Endothelial cell of umbilical vein (primary cell): ENCODE measurements around the gene TMEM181. TPM values are rescaled to one million over a fixed set of nuclear protein-coding genes. Genes with fewer than 3 reads are reported as not detected.

Source experiments
- BruUV-seq: library from RNA; stranded (reverse); fragments of 400-500 nt; replicated peaks from 2 replicates; lab custom pipeline; 2021; lab: Mats Ljungman, UMichigan
- CTCF ChIA-PET: fragments of 300-600, 350-600 bp; sonication (Branson Sonifier 250); formaldehyde crosslinking; loops from one replicate; lab custom pipeline; 2021; ENCODE audit warnings: antibody characterized with exemption, inconsistent platforms; lab: Charles Lee
- POLR2A ChIA-PET: fragments of 300-600, 350-600 bp; sonication (Branson Sonifier 250); formaldehyde crosslinking; loops from one replicate; lab custom pipeline; 2021; ENCODE audit warnings: antibody characterized with exemption, inconsistent platforms; lab: Charles Lee
- DNase-seq: peaks from one replicate; pipeline ENCODE4 v3.0.0-alpha.2; 2011; ENCODE audit warnings: low read depth, low spot score
- FAIRE-seq: peaks from 2 replicates; lab custom pipeline; 2011; peaks lifted over from hg19 to GRCh38; lab: Jason Lieb, UNC
- H2AFZ ChIP-seq: 2 replicates; pipeline ENCODE4 v1.6.0; 2012; ENCODE audit warnings: low read depth, low read length, control low read depth, inconsistent platforms
- H3K27ac ChIP-seq: 2 replicates; pipeline ENCODE4 v1.5.1; 2011; ENCODE audit warnings: low read depth, mild to moderate bottlenecking, control low read depth, low read length, moderate library complexity; ENCODE audit not compliant: insufficient read depth
- H3K27me3 ChIP-seq, 2 experiments: 2 replicates each; pipeline versions ENCODE4 v1.6.0 to v1.6.1; 2011; ENCODE audit warnings: low read length in 2 of 2, mixed read lengths in 1 of 2; ENCODE audit not compliant: control insufficient read depth in 2 of 2, insufficient read depth in 2 of 2
- H3K36me3 ChIP-seq, 2 experiments: 2 replicates in 1 of 2; 3 replicates in 1 of 2; pipeline ENCODE4 v1.5.1; 2011; ENCODE audit warnings: low read length in 2 of 2, mild to moderate bottlenecking in 1 of 2, moderate library complexity in 1 of 2; ENCODE audit not compliant: control insufficient read depth in 2 of 2, insufficient read depth in 2 of 2; ENCODE audit errors: extremely low read depth in 1 of 2
- H3K4me1 ChIP-seq: 3 replicates; pipeline ENCODE4 v1.5.1; 2011; ENCODE audit warnings: mild to moderate bottlenecking, low read length; ENCODE audit not compliant: control insufficient read depth, insufficient read depth; ENCODE audit errors: extremely low read depth
- H3K4me2 ChIP-seq: 2 replicates; pipeline ENCODE4 v1.6.1; 2011; ENCODE audit warnings: low read length, control low read depth, mixed read lengths; ENCODE audit not compliant: insufficient read depth
- H3K4me3 ChIP-seq, 3 experiments: fragments of 200-600 bp in 1 of 3; sonication (generic), shearing (Covaris generic) in 1 of 3; replicated peaks in 1 of 3; 2 replicates each; pipeline ENCODE4 v1.5.1; 2011 to 2016; ENCODE audit warnings: control low read depth in 3 of 3, low read length in 3 of 3, mild to moderate bottlenecking in 2 of 3, inconsistent platforms in 1 of 3, low read depth in 1 of 3, moderate library complexity in 1 of 3; ENCODE audit not compliant: insufficient read depth in 1 of 3
- H3K79me2 ChIP-seq: 2 replicates; pipeline ENCODE4 v1.6.0; 2012; ENCODE audit warnings: low read length, inconsistent platforms; ENCODE audit not compliant: control insufficient read depth, insufficient read depth
- H3K9ac ChIP-seq: replicated peaks from 2 replicates; pipeline ENCODE3; 2011; ENCODE audit warnings: low read length, control low read depth; ENCODE audit not compliant: insufficient read depth; ENCODE audit errors: extremely low read depth
- H3K9me1 ChIP-seq: replicated peaks from 3 replicates; pipeline ENCODE4 v1.6.0; 2011; ENCODE audit warnings: mild to moderate bottlenecking, low read length; ENCODE audit not compliant: control insufficient read depth, insufficient read depth; ENCODE audit errors: extremely low read depth
- H3K9me3 ChIP-seq: replicated peaks from 2 replicates; pipeline ENCODE4 v1.5.1; 2012; ENCODE audit warnings: low read length, inconsistent platforms; ENCODE audit not compliant: control insufficient read depth, insufficient read depth
- H4K20me1 ChIP-seq: replicated peaks from 2 replicates; pipeline ENCODE3; 2011; ENCODE audit warnings: mild to moderate bottlenecking, low read length; ENCODE audit not compliant: control insufficient read depth, insufficient read depth; ENCODE audit errors: extremely low read depth
- EZH2 ChIP-seq: IDR thresholded peaks from 2 replicates; pipeline ENCODE4 v1.6.1; 2012; ENCODE audit warnings: borderline replicate concordance, low read depth, mild to moderate bottlenecking, moderate library complexity, low read length, inconsistent platforms; ENCODE audit not compliant: severe bottlenecking
- GATA2 ChIP-seq: IDR thresholded peaks from 2 replicates; pipeline ENCODE4 v1.7.0; 2011; ENCODE audit warnings: low read depth, mild to moderate bottlenecking, moderate library complexity, mixed read lengths, low read length; ENCODE audit not compliant: insufficient read length, insufficient read depth
- MYC ChIP-seq: IDR thresholded peaks from one replicate; pipeline ENCODE4 v1.6.1; 2011; ENCODE audit warnings: mild to moderate bottlenecking, low read depth, low read length
- POLR2AphosphoS5 ChIP-seq: IDR thresholded peaks from 2 replicates; pipeline ENCODE4 v1.6.1; 2012; ENCODE audit warnings: low read depth, mild to moderate bottlenecking, control low read depth, low read length, moderate library complexity; ENCODE audit not compliant: insufficient read depth
- dilution Hi-C: fragments of 300-500 bp; cut with MboI; formaldehyde crosslinking; loops from one replicate; pipeline ENCODE4 v1.15.0; 2019; ENCODE audit warnings: low sequenced_read_pairs; ENCODE audit not compliant: extremely low pct_ligation_motif_present
- intact Hi-C: fragments of 100-400 bp; cut with micrococcal nuclease; formaldehyde crosslinking; loops from one replicate; pipeline ENCODE4 v1.10.0; 2022
- polyA plus RNA-seq, 4 experiments: library from polyadenylated mRNA; depleted of rRNA in 3 of 4; stranded (reverse) in 3 of 4; unstranded in 1 of 4; fragments of >200 nt; gene quantifications; 2 replicates each; pipeline versions ENCODE4 v1.2.1 to v1.2.3, GENCODE V29; 2011 to 2012; ENCODE audit warnings: missing spikeins in 1 of 4
- total RNA-seq: library from RNA; stranded (reverse); gene quantifications from 2 replicates; pipeline ENCODE4 v1.2.3, GENCODE V29; 2021
- TF ChIP-seq, protein P1 (sequence below), 2 donors: IDR thresholded peaks; 1 replicate in 1 of 2; 2 replicates in 1 of 2; pipeline ENCODE4 v1.5.1; 2011; ENCODE audit warnings: low read length in 2 of 2, mild to moderate bottlenecking in 2 of 2, moderate library complexity in 2 of 2, control low read depth in 1 of 2, inconsistent platforms in 1 of 2, low read depth in 1 of 2; ENCODE audit not compliant: insufficient read depth in 1 of 2; ENCODE audit errors: extremely low read depth in 1 of 2

The TMEM181 gene
- total and polyA plus RNA-seq, 2 donors (not counting 3 experiments of a cell fraction or from before 2014, with no cell fraction given) = 21.7 to 33.5 TPM

DNA sequence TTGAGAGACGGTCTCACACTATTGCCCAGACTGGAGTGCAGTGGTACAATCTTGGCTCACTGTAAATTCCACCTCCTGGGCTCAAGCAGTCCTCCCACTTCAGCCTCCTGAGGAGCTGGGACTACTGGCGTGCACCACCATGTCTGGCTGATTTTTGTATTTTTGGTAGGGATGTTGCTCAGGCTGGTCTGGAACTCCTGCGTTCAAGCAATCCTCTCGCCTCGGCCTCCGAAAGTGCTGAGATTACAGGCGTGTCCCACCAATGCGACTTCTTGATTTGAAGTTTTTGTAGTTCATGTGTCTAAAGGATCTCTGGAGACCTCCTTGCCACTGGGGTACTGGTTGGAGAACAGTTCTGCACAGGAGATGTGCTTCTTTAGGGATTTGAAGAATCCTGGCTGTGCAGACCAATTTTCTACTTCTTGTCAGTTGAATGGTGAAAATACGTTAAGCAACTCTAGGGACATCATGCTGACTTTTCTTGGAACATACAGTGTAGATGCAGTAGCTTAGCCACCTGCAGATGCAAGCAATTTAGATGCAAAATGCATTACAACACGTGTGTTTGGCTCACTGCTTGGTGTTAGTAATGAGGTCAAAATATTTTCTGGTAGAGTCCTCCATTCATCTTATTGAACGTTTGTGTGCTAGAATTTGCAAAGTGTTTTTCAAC lies 118.2 kb downstream of the TMEM181 start:
- dilution Hi-C loops (no loop called here), intact Hi-C loops (no loop called here)
- Histone ChIP-seq H3K27ac (no peak overlapping the region), H3K4me3 (no peak overlapping the region), H3K27me3 (no peaks in the 10 kb centered on the region), H3K36me3 (no peaks in the 10 kb centered on the region), H3K4me1 (no peaks in the 10 kb centered on the region), H3K4me2 (no peak overlapping the region), H3K9me1 (no peaks in the 10 kb centered on the region), H2AFZ (no peak overlapping the region), H3K9me3 (no peaks in the 10 kb centered on the region), H4K20me1 (no peaks in the 10 kb centered on the region), H3K79me2 (no peaks in the 10 kb centered on the region), H3K9ac (no peak overlapping the region)
- ChIA-PET POLR2A (no interaction called here), CTCF (no interaction called here)
- no peak for TF ChIP-seq POLR2AphosphoS5
- no peak for TF ChIP-seq GATA2
- no peak for TF ChIP-seq MYC
- TF ChIP-seq, protein P1, sequence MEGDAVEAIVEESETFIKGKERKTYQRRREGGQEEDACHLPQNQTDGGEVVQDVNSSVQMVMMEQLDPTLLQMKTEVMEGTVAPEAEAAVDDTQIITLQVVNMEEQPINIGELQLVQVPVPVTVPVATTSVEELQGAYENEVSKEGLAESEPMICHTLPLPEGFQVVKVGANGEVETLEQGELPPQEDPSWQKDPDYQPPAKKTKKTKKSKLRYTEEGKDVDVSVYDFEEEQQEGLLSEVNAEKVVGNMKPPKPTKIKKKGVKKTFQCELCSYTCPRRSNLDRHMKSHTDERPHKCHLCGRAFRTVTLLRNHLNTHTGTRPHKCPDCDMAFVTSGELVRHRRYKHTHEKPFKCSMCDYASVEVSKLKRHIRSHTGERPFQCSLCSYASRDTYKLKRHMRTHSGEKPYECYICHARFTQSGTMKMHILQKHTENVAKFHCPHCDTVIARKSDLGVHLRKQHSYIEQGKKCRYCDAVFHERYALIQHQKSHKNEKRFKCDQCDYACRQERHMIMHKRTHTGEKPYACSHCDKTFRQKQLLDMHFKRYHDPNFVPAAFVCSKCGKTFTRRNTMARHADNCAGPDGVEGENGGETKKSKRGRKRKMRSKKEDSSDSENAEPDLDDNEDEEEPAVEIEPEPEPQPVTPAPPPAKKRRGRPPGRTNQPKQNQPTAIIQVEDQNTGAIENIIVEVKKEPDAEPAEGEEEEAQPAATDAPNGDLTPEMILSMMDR (IDR thresholded peaks at IDR 0.05; ENCODE audit: extremely low read depth in 1 of 2, insufficient read depth in 1 of 2, low read depth in 1 of 2, low read length in 2 of 2) = no peak
- no peak for TF ChIP-seq EZH2
- DNase-seq (no peak), FAIRE-seq (no peak)
- BruUV-seq = no TSS peak
